Skeletal muscle tissue (tissue), 4 donors: ENCODE measurements around the gene SLC44A1. TPM values are rescaled to one million over a fixed set of nuclear protein-coding genes. Genes with fewer than 3 reads are reported as not detected.
"Not testable (repeated sequence)": the region's sequence is repeated elsewhere in the genome, so short reads cannot be mapped to it uniquely, and the experiment has no call there.

Experiments used
- H3K27ac ChIP-seq: one replicate; pipeline ENCODE4 v1.7.0; 2013; ENCODE audit warnings: mild to moderate bottlenecking, low read depth, low read length, inconsistent platforms
- H3K27me3 ChIP-seq, 3 donors: one replicate each; pipeline ENCODE4 v1.7.0; 2013; ENCODE audit warnings: low read length in 3 of 3; ENCODE audit not compliant: control insufficient read depth in 3 of 3, insufficient read depth in 3 of 3
- H3K36me3 ChIP-seq, 3 donors: one replicate each; pipeline ENCODE4 v1.7.0; 2013; ENCODE audit warnings: low read length in 3 of 3; ENCODE audit not compliant: control insufficient read depth in 3 of 3, insufficient read depth in 3 of 3
- H3K4me1 ChIP-seq, 3 donors: one replicate each; pipeline ENCODE4 v1.7.0; 2013; ENCODE audit warnings: low read length in 3 of 3, mild to moderate bottlenecking in 3 of 3; ENCODE audit not compliant: control insufficient read depth in 3 of 3, insufficient read depth in 3 of 3
- H3K4me3 ChIP-seq, 3 donors: one replicate each; pipeline ENCODE4 v1.7.0; 2013; ENCODE audit warnings: low read length in 3 of 3
- H3K9ac ChIP-seq, 3 donors: one replicate each; pipeline ENCODE4 v1.7.0; 2013; ENCODE audit warnings: low read length in 3 of 3, mild to moderate bottlenecking in 3 of 3, moderate library complexity in 2 of 3, low read depth in 1 of 3
- H3K9me3 ChIP-seq, 3 donors: one replicate each; pipeline ENCODE4 v1.7.0; 2013; ENCODE audit warnings: low read length in 3 of 3; ENCODE audit not compliant: control insufficient read depth in 3 of 3
- total RNA-seq: library from RNA; depleted of rRNA; stranded (reverse); fragments of >200 nt; gene quantifications from one replicate; pipeline ENCODE4 v1.2.3, GENCODE V29; 2014
- donor health status: Osteomylitis.

SLC44A1 gene
- total RNA-seq, 1 donor from 2014 or later: 14.6 TPM

DNA sequence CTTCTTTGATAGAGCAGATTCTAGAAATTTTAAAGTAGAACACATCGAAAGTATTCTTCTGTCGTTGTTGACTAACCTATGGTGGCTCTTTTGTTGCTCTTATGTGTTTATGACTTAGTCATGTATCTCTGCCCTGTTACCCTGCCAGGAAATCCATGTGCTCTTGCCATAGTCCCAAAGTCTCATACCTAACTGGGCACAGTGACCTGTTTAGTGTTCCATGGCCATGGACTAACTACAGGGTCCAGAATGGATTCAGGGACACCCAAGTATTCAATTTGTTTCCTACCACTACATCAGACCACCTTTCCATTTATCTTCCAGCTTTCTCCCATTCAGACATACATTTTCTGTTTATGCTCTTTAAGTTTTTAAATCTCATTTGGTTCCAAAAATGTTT, 18.0 kb downstream of the SLC44A1 start:
- H3K9me3 ChIP-seq: no peaks in the 10 kb centered on the region
- H3K36me3 ChIP-seq: no peaks in the 10 kb centered on the region
- H3K9ac ChIP-seq: no peak overlapping the region
- peaks cover 0 to 10% (median 7%) of the 10 kb centered on the region in 3 donors for H3K4me1 ChIP-seq
- H3K4me3 ChIP-seq: no peak overlapping the region
- no peaks in the 10 kb centered on the region for H3K27me3 ChIP-seq
- H3K27ac ChIP-seq: no peak overlapping the region

DNA sequence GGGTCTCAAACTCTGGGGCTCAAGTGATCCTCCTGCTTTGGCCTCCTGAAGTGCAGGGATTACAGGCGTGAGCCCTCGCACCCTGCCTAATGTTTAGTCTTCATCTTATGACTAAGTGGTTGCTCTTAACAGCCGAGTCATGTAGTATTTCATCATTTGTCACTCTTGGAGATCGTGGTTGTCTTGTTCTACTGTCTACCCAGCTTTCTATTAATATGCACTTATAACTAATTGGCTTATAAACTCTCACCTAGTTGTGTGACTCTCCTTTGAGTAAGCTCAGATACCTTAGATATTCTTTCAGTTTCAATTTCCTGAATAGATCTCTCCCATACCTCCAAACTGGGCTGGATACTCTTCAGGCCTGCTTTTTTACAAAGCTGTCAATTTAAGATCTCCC, 19.9 kb downstream of the SLC44A1 start:
- no peak overlapping the region for H3K4me3 ChIP-seq
- no peak overlapping the region for H3K9ac ChIP-seq
- no peaks in the 10 kb centered on the region for H3K36me3 ChIP-seq
- no peaks in the 10 kb centered on the region for H3K27me3 ChIP-seq
- peaks cover 0 to 7% (median 5%) of the 10 kb centered on the region in 3 donors for H3K4me1 ChIP-seq
- H3K9me3 ChIP-seq: no peaks in the 10 kb centered on the region
- H3K27ac ChIP-seq: no peak overlapping the region

DNA sequence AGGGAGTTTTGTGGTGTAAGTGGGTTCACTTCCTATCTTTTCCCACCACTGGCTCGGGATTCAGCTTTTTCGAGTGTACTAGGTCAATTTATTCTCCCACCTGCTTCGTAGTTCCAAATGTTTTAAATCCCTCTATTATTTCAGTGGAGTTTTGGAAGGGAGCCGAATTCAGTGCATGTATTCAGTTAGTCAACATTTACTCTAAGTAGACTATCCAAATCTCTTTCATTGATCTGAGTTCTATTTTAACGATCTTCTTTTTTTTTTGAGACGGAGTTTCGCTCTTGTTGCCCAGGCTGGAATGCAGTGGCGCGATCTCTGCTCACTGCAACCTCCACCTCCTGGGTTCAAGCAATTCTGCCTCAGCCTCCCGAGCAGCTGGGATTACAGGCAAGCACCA, 23.8 kb downstream of the SLC44A1 start:
- H3K36me3 ChIP-seq, H3K9ac ChIP-seq, H3K27ac ChIP-seq, H3K27me3 ChIP-seq, H3K4me1 ChIP-seq, H3K4me3 ChIP-seq, H3K9me3 ChIP-seq: not testable (repeated sequence)

DNA sequence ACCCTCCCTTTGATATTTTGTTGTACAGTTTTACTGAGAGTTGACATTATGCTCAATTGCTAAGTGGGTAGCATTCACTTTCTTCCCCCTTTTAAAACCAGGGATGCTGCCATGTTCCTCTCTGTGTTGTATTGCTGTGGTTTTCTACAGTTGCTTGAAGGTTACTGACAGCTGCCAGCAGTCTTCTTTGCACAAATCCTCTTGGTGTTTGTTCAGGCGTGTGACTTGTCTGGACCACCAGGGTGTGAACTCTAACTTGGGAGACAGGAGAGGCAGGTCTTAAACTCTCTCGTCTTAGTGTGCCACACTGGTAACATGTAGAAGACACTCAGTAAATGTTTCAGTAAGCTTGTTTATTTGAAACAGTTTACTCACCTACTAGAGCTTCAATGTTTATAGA, 25.1 kb downstream of the SLC44A1 start:
- Histone ChIP-seq H3K36me3 (no peaks in the 10 kb centered on the region), H3K4me1 (no peaks in the 10 kb centered on the region), H3K9me3 (no peaks in the 10 kb centered on the region), H3K27ac (no peak overlapping the region), H3K9ac (no peak overlapping the region), H3K27me3 (no peaks in the 10 kb centered on the region), H3K4me3 (no peak overlapping the region)

DNA sequence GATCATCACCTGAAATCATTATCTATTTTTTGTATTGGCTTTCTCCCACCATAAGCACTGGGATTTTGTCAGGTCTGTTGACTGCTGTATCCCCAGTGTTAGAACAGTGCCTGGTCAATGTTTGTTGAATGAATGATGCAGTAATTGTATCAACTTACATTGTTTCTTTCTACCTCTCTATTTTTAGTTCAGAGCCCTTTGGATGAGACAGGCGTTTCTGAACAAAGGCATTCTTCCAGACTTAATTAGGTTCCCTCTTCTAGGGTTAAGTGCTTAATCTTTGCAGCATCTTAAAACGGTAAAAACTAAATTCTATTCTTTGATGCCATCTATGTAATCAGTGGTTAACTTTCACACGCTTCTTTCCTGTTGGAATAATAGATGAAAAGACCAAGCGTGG, 26.3 kb downstream of the SLC44A1 start:
- Histone ChIP-seq H3K4me3 (no peak overlapping the region), H3K4me1 (no peaks in the 10 kb centered on the region), H3K27me3 (no peaks in the 10 kb centered on the region), H3K9ac (no peak overlapping the region), H3K27ac (no peak overlapping the region), H3K9me3 (no peaks in the 10 kb centered on the region), H3K36me3 (no peaks in the 10 kb centered on the region)

DNA sequence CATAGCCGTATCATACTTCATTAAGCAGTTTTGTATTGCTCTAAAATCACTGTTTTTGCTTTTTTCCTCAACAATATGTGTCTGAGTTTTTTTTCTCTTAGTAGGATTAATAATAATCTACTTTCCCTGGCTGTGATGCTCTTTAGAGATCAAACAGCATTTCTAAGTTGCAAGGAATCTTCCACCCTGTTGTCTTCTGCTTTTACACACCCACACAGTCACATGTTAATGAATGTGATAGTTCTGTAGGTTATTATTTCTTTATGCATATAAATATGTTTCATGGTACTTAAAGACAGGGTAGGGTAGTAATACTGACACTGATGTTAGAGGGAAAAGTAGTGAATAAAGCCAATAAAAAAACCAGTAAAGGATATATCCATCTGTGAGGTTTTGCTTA, 29.3 kb downstream of the SLC44A1 start:
- H3K4me1 ChIP-seq: peaks cover 0 to 1% (median 0%) of the 10 kb centered on the region in 3 donors
- no peak overlapping the region for H3K27ac ChIP-seq
- H3K27me3 ChIP-seq: no peaks in the 10 kb centered on the region
- no peaks in the 10 kb centered on the region for H3K36me3 ChIP-seq
- no peaks in the 10 kb centered on the region for H3K9me3 ChIP-seq
- no peak overlapping the region for H3K4me3 ChIP-seq
- no peak overlapping the region for H3K9ac ChIP-seq

DNA sequence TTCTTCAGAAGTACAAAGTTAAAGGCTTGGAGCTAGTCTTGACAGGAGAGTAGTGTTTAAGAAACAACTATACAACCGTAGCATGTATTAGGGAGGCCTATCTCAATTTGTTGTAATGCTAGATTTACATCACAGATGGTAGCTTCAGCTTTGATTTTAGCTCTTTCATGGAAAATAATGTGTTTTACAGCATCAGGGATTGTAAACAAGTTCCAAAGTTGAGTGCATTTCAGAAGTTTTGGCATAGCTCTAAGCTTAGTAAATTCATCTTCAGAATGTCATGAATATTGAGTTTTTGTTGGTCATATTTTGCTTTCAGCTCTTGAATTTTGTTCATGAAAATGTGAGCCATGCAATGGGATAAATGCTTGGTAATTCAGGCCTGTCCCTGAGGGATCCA, 30.7 kb downstream of the SLC44A1 start:
- H3K27ac ChIP-seq: no peak overlapping the region
- H3K4me1 ChIP-seq: peaks cover 0 to 2% (median 0%) of the 10 kb centered on the region in 3 donors
- H3K27me3 ChIP-seq: no peaks in the 10 kb centered on the region
- H3K36me3 ChIP-seq: no peaks in the 10 kb centered on the region
- no peak overlapping the region for H3K4me3 ChIP-seq
- H3K9me3 ChIP-seq: no peaks in the 10 kb centered on the region
- H3K9ac ChIP-seq: no peak overlapping the region

DNA sequence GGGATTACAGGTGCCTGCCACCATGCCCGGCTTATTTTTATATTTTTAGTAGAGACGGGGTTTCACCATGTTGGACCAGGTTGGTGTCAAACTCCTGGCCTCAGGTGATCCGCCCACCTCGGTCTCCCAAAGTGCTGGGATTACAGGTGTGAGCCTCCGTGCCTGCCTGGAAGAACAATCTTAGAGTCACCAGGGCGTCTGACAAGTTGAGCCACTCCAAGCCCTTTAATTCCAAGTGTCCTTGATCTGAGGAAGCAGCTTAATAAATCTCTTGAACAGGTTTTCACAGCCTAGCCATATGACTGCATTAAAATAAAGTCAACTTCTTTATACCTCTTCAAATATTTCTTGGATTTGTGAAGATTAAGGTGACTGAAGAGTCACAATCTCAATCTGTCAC, 31.5 kb downstream of the SLC44A1 start:
- Histone ChIP-seq H3K27me3 (no peaks in the 10 kb centered on the region), H3K27ac (no peak overlapping the region), H3K9me3 (no peaks in the 10 kb centered on the region), H3K9ac (no peak overlapping the region), H3K36me3 (no peaks in the 10 kb centered on the region), H3K4me1 (peaks cover 0 to 2% (median 0%) of the 10 kb centered on the region in 3 donors), H3K4me3 (no peak overlapping the region)

DNA sequence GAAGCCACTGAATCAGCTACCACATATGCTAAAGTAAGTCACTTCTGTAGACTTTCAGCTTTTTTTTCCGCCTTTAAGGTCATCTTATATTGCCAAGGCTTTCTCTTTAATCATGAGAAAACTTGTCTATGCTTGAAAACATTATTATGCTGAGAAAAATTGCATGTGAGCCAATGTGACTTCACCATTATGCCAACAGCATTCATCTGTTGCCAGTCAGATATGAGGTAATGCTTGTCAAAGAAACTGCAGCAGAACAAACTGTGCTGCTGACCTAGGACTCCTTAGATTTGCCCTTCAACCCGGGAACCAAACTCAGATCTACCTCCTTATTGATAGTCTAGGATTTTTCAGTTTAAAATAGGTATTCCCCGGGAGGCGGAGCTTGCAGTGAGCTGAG, 34.3 kb downstream of the SLC44A1 start:
- Histone ChIP-seq H3K9me3 (no peaks in the 10 kb centered on the region), H3K27me3 (no peaks in the 10 kb centered on the region), H3K4me1 (peaks cover 0 to 2% (median 0%) of the 10 kb centered on the region in 3 donors), H3K36me3 (no peaks in the 10 kb centered on the region), H3K27ac (no peak overlapping the region), H3K9ac (no peak overlapping the region), H3K4me3 (no peak overlapping the region)

DNA sequence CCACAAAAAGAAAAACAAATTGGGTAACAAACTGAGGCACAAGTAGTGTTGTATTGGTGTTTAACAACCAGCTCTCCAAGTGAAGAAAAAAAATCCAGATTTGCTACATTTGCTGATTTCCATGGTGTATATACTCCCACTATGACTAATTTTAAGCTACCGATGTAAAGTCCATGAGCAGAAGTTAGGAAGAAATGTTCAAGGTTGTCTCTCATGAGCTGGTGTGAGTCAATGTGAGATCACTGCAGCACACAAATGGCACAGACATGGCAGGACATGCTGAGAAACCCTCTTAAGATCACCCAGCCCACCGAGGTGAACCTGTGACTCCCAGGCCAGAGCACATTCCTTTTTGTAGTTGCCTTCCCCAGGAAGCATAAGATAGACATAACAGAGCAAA, 36.2 kb downstream of the SLC44A1 start:
- Histone ChIP-seq H3K27me3 (no peaks in the 10 kb centered on the region), H3K4me3 (no peak overlapping the region), H3K36me3 (no peaks in the 10 kb centered on the region), H3K9me3 (no peaks in the 10 kb centered on the region), H3K4me1 (peaks cover 0 to 2% (median 0%) of the 10 kb centered on the region in 3 donors), H3K27ac (no peak overlapping the region), H3K9ac (no peak overlapping the region)

DNA sequence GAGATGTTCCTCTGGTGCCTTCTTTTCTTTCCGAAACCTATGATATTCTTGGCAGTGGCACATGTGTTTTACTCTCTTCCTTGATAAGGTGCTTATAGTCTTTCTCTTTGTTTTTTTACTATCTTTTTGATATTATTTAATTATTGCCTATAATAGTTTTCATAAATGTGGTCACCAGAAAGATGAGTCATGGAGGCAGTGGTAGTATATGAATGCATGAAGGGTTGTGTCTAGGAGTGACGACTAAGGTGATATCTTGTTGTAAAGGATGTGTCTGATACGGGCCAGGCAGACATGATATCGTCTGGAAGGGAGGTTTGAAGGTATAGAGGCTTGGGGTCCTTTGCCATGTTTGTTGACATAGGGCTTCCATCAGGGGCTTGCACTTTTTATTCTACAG, 36.8 kb downstream of the SLC44A1 start:
- no peaks in the 10 kb centered on the region for H3K9me3 ChIP-seq
- no peak overlapping the region for H3K9ac ChIP-seq
- no peaks in the 10 kb centered on the region for H3K27me3 ChIP-seq
- no peaks in the 10 kb centered on the region for H3K36me3 ChIP-seq
- no peak overlapping the region for H3K4me3 ChIP-seq
- H3K27ac ChIP-seq: no peak overlapping the region
- peaks cover 0 to 2% (median 0%) of the 10 kb centered on the region in 3 donors for H3K4me1 ChIP-seq
